B cell (primary cell): ENCODE results near the gene NEU4. TPM values are rescaled to one million over a fixed set of nuclear protein-coding genes. Genes with fewer than 3 reads are reported as not detected.

Experiments
- ATAC-seq: fragments of 200-7000 bp; cut with Tn5 transposase; one replicate; pipeline ENCODE4 v1.10.0; 2021; ENCODE audit warnings: low read depth, mild to moderate bottlenecking, moderate number of reproducible peaks, moderate library complexity
- CTCF ChIA-PET: fragments of 350-600 bp; sonication (Branson Sonifier 250); formaldehyde crosslinking; loops from one replicate; lab custom pipeline; 2021; ENCODE audit warnings: antibody characterized with exemption, inconsistent platforms; lab: Charles Lee
- POLR2A ChIA-PET: fragments of 350-600 bp; sonication (Branson Sonifier 250); formaldehyde crosslinking; loops from one replicate; lab custom pipeline; 2021; ENCODE audit warnings: antibody characterized with exemption; lab: Charles Lee
- DNase-seq: peaks from one replicate; pipeline ENCODE4 v3.0.0; 2013
- H2AFZ ChIP-seq: 2 replicates; pipeline ENCODE4 v1.6.1; 2012; ENCODE audit warnings: mild to moderate bottlenecking, low read depth, low read length; ENCODE audit not compliant: insufficient read depth, poor library complexity, severe bottlenecking
- H3K27ac ChIP-seq, 2 donors: 1 replicate in 1 of 2; 2 replicates in 1 of 2; pipeline ENCODE4 v1.5.1; 2012 to 2013; ENCODE audit warnings: low read length in 2 of 2, mild to moderate bottlenecking in 2 of 2, moderate library complexity in 1 of 2
- H3K27me3 ChIP-seq, 4 experiments: fragments of 200-600 bp in 1 of 4; sonication (generic) in 1 of 4; replicated peaks in 1 of 4; 1 replicate in 2 of 4; 2 replicates in 2 of 4; pipeline versions ENCODE4 v1.6.1 to v1.7.0; 2013 to 2016; ENCODE audit warnings: low read length in 3 of 4, mild to moderate bottlenecking in 2 of 4, mixed read lengths in 1 of 4, moderate library complexity in 1 of 4; ENCODE audit not compliant: insufficient read depth in 4 of 4, control insufficient read depth in 3 of 4; ENCODE audit errors: control extremely low read depth in 1 of 4
- H3K36me3 ChIP-seq, 2 experiments: replicated peaks in 1 of 2; 1 replicate in 1 of 2; 2 replicates in 1 of 2; pipeline versions ENCODE4 v1.6.1 to v1.7.1; 2013; ENCODE audit warnings: low read length in 1 of 2; ENCODE audit not compliant: insufficient read depth in 2 of 2, control insufficient read depth in 1 of 2; ENCODE audit errors: control extremely low read depth in 1 of 2, extremely low read depth in 1 of 2
- H3K4me1 ChIP-seq, 2 donors: fragments of 200-600 bp in 1 of 2; sonication (generic) in 1 of 2; 1 replicate in 1 of 2; 2 replicates in 1 of 2; pipeline versions ENCODE4 v1.5.1 to v1.6.1; 2013 to 2017; ENCODE audit warnings: low read length in 2 of 2; ENCODE audit not compliant: control insufficient read depth in 2 of 2, insufficient read depth in 2 of 2
- H3K4me2 ChIP-seq: replicated peaks from 2 replicates; pipeline ENCODE3; 2012; ENCODE audit warnings: mild to moderate bottlenecking, low read depth, low read length; ENCODE audit not compliant: poor library complexity, severe bottlenecking
- H3K4me3 ChIP-seq, 5 experiments: fragments of 200-600 bp in 1 of 5; sonication (generic) in 1 of 5; 1 replicate in 3 of 5; 2 replicates in 2 of 5; pipeline versions ENCODE4 v1.5.1 to v1.7.0; 2011 to 2016; ENCODE audit warnings: low read length in 4 of 5, mild to moderate bottlenecking in 4 of 5, low read depth in 2 of 5, control low read depth in 1 of 5, moderate library complexity in 1 of 5; ENCODE audit not compliant: insufficient read depth in 1 of 5; ENCODE audit errors: control extremely low read depth in 1 of 5, extremely low read depth in 1 of 5
- H3K79me2 ChIP-seq: fragments of 200-600 bp; sonication (generic); one replicate; pipeline ENCODE4 v1.6.0; 2016; ENCODE audit warnings: low read length; ENCODE audit not compliant: control insufficient read depth, insufficient read depth
- H3K9ac ChIP-seq: fragments of 200-600 bp; sonication (generic); 2 replicates; pipeline ENCODE4 v1.6.1; 2017; ENCODE audit warnings: mild to moderate bottlenecking, low read length, moderate library complexity
- H3K9me3 ChIP-seq, 3 donors: one replicate each; pipeline versions ENCODE4 v1.6.1 to v1.7.1; 2013; ENCODE audit warnings: low read length in 2 of 3; ENCODE audit not compliant: control insufficient read depth in 2 of 3, insufficient read depth in 1 of 3; ENCODE audit errors: control extremely low read depth in 1 of 3
- H4K20me1 ChIP-seq: 2 replicates; pipeline ENCODE4 v1.6.0; 2012; ENCODE audit warnings: mild to moderate bottlenecking, low read length; ENCODE audit not compliant: insufficient read depth, control insufficient read depth, poor library complexity, severe bottlenecking
- H3K27ac Mint-ChIP-seq: one replicate; pipeline ENCODE4 v1.8.0; 2021; ENCODE audit warnings: mixed read lengths
- H3K27me3 Mint-ChIP-seq: one replicate; pipeline ENCODE4 v1.8.0; 2021; ENCODE audit warnings: mixed read lengths
- H3K4me1 Mint-ChIP-seq: one replicate; pipeline ENCODE4 v1.8.0; 2021; ENCODE audit warnings: mixed read lengths
- H3K4me3 Mint-ChIP-seq: one replicate; pipeline ENCODE4 v1.8.0; 2021; ENCODE audit warnings: mixed read lengths
- H3K9me3 Mint-ChIP-seq: one replicate; pipeline ENCODE4 v1.8.0; 2022; ENCODE audit warnings: mixed read lengths; ENCODE audit not compliant: insufficient read depth
- EZH2 ChIP-seq: IDR thresholded peaks from 2 replicates; pipeline ENCODE4 v1.6.1; 2012; ENCODE audit warnings: borderline replicate concordance, low read depth, mild to moderate bottlenecking, moderate library complexity, low read length; ENCODE audit not compliant: insufficient read depth, poor library complexity, severe bottlenecking
- WGBS: methylation state at CpG from one replicate; pipeline ENCODE4 v1.1.5; 2013; ENCODE audit warnings: missing lambda C conversion rate; ENCODE audit not compliant: insufficient coverage; 5-methylcytosine and 5-hydroxymethylcytosine counted together
- intact Hi-C: fragments of 100-400 bp; cut with micrococcal nuclease; formaldehyde crosslinking; loops from one replicate; pipeline ENCODE4 v1.10.0; 2022
- polyA plus RNA-seq: library from polyadenylated mRNA; depleted of rRNA; stranded (reverse); fragments of >200 nt; gene quantifications from 2 replicates; pipeline ENCODE4 v1.2.3, GENCODE V29; 2012
- total RNA-seq, 2 donors: library from RNA; stranded (reverse); fragments of 120-200 nt in 1 of 2; gene quantifications; 1 replicate in 1 of 2; 2 replicates in 1 of 2; pipeline versions ENCODE4 v1.2.3 to v1.2.4, GENCODE V29; 2013 to 2022
- TF ChIP-seq, protein P1 (sequence below): fragments of 200-600 bp; IDR thresholded peaks from one replicate; pipeline ENCODE4 v1.8.0; 2022; ENCODE audit warnings: antibody characterized with exemption, mild to moderate bottlenecking

NEU4 gene
- total and polyA plus RNA-seq, 2 donors (not counting 1 experiment from before 2014, with no cell fraction given): 0.19 TPM; not detected in 1

DNA sequence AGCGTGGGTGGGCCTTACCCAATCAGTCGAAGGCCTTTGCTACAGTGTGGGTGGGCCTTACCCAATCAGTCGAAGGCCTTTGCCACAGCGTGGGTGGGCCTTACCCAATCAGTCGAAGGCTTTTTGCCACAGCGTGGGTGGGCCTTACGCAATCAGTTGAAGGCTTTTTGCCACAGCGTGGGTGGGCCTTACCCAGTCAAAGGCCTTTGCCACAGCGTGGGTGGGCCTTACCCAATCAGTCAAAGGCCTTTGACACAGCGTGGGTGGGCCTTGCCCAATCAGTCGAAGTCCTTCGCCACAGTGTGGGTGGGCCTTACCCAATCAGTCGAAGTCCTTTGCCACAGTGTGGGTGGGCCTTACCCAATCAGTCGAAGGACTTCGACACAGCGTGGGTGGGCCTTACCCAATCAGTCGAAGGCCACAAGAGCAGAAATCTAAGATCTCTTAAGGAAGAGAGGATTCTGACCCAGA lies 48.7 kb upstream of the NEU4 start:
- Histone ChIP-seq H3K9ac (no peak overlapping the region), H3K4me2 (no peak overlapping the region), H3K79me2 (no peaks in the 10 kb centered on the region), H3K27ac (no peak overlapping the region), H3K27me3 (no peaks in the 10 kb centered on the region), H3K9me3 (peaks cover 0 to 11% (median 5%) of the 10 kb centered on the region in 3 donors), H3K4me1 (no peaks in the 10 kb centered on the region), H2AFZ (no peak overlapping the region), H3K4me3 (no peak overlapping the region), H3K36me3 (peaks cover 0 to 15% of the 10 kb centered on the region in 2 experiments), H4K20me1 (no peaks in the 10 kb centered on the region)
- ATAC-seq: no peak
- Mint-ChIP-seq H3K9me3 (no peaks in the 10 kb centered on the region), H3K27ac (no peak overlapping the region), H3K4me1 (no peaks in the 10 kb centered on the region), H3K27me3 (no peaks in the 10 kb centered on the region), H3K4me3 (no peak overlapping the region)
- POLR2A ChIA-PET: no interaction called here
- TF ChIP-seq EZH2: no peak
- TF ChIP-seq, protein P1, sequence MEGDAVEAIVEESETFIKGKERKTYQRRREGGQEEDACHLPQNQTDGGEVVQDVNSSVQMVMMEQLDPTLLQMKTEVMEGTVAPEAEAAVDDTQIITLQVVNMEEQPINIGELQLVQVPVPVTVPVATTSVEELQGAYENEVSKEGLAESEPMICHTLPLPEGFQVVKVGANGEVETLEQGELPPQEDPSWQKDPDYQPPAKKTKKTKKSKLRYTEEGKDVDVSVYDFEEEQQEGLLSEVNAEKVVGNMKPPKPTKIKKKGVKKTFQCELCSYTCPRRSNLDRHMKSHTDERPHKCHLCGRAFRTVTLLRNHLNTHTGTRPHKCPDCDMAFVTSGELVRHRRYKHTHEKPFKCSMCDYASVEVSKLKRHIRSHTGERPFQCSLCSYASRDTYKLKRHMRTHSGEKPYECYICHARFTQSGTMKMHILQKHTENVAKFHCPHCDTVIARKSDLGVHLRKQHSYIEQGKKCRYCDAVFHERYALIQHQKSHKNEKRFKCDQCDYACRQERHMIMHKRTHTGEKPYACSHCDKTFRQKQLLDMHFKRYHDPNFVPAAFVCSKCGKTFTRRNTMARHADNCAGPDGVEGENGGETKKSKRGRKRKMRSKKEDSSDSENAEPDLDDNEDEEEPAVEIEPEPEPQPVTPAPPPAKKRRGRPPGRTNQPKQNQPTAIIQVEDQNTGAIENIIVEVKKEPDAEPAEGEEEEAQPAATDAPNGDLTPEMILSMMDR: no peak
- CTCF ChIA-PET: no interaction called here
- 98% methylated on average over 14 of the region's 17 CpGs for WGBS
- intact Hi-C loops: no loop called here
- no peak for DNase-seq

DNA sequence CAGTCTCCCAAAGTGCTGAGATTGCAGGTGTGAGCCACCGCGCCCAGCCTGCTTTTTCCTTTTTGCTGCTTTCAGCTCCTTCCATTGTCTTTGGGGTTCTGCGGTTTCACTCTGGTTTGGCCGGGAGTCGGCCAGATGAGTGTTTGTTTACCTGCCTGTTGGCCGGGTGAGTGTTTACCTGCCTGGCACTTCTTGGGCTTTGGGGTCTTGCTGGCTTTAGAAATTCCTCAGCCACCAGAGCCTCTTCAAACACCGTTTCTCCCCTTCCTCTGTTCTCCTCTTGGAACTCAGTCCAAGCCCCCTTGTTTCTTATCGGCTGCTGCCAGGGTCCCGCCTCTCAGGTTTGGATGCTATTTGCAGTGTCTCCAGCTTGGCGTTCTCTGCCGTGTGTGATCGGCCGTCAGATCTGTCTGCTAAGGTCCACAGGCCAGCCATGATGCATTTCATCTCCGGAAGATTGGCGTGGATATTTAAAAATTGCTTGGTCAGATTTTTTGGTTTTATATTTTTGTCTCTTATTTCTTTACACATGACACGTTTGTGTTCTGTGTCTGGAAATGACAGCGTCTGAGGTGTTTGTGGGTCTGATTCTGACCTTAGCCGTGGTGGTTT lies 46.6 kb upstream of the NEU4 start:
- CTCF ChIA-PET: no interaction called here
- no peaks in the 10 kb centered on the region for H3K79me2 ChIP-seq
- 95% methylated on average over 16 of the region's 18 CpGs for WGBS
- Mint-ChIP-seq H3K4me1 (no peaks in the 10 kb centered on the region), H3K4me3 (no peak overlapping the region), H3K9me3 (no peaks in the 10 kb centered on the region), H3K27me3 (no peaks in the 10 kb centered on the region), H3K27ac (no peak overlapping the region)
- no peak for TF ChIP-seq EZH2
- TF ChIP-seq, protein P1: no peak
- no peak overlapping the region for H3K9ac ChIP-seq
- no peak overlapping the region for H3K27ac ChIP-seq
- peaks cover 0 to 2% of the 10 kb centered on the region in 2 experiments for H3K36me3 ChIP-seq
- no peaks in the 10 kb centered on the region for H3K27me3 ChIP-seq
- DNase-seq (no peak), ATAC-seq (no peak)
- no peaks in the 10 kb centered on the region for H4K20me1 ChIP-seq
- intact Hi-C loops: no loop called here
- no peak overlapping the region for H3K4me2 ChIP-seq
- H3K9me3 ChIP-seq: peaks cover 0 to 11% (median 5%) of the 10 kb centered on the region in 3 donors
- POLR2A ChIA-PET: no interaction called here
- H3K4me3 ChIP-seq: no peak overlapping the region
- H3K4me1 ChIP-seq: no peaks in the 10 kb centered on the region
- H2AFZ ChIP-seq: no peak overlapping the region
